H1 (cell line): ENCODE data around the gene TTC28. TPM values are rescaled to one million over a fixed set of nuclear protein-coding genes. Genes with fewer than 3 reads are reported as not detected.

Source experiments
- BACH1 ChIP-seq: IDR thresholded peaks from 2 replicates; pipeline ENCODE4 v1.6.1; 2012; ENCODE audit warnings: low read length, improper control_type of control experiment
- CREB1 ChIP-seq: IDR thresholded peaks from 2 replicates; pipeline ENCODE4 v1.6.1; 2012; ENCODE audit warnings: inconsistent platforms
- GTF2F1 ChIP-seq: IDR thresholded peaks from 2 replicates; pipeline ENCODE4 v1.6.1; 2012; ENCODE audit warnings: low read depth, low read length, improper control_type of control experiment, borderline replicate concordance
- POU5F1 ChIP-seq: IDR thresholded peaks from 2 replicates; pipeline ENCODE4 v1.6.1; 2011; ENCODE audit warnings: low read depth, mild to moderate bottlenecking, low read length, moderate library complexity
- RXRA ChIP-seq: IDR thresholded peaks from 2 replicates; pipeline ENCODE4 v1.6.1; 2011; ENCODE audit warnings: low read depth, mild to moderate bottlenecking, low read length, moderate library complexity; ENCODE audit not compliant: insufficient read depth
- SRF ChIP-seq: IDR thresholded peaks from 2 replicates; pipeline ENCODE4 v1.6.1; 2011; ENCODE audit warnings: mild to moderate bottlenecking, low read depth, low read length, moderate library complexity
- polyA plus RNA-seq, 7 experiments: library from polyadenylated mRNA; depleted of rRNA in 3 of 7; stranded (reverse) in 5 of 7; unstranded in 2 of 7; fragments of >200 nt in 5 of 7; fragments of 200-250 nt in 2 of 7; gene quantifications; 1 replicate in 5 of 7; 2 replicates in 1 of 7; 4 replicates in 1 of 7; pipeline versions ENCODE4 v1.2.1 to v1.2.3, GENCODE V29; 2011 to 2013; ENCODE audit warnings: missing spikeins in 2 of 7, mixed read lengths in 2 of 7
- total RNA-seq: library from RNA; stranded (reverse); fragmentation: NEBNext Ultra II Directional; extraction: Animal tissue kit (Norgen Biotek cat#: 25700); gene quantifications from 2 replicates; pipeline ENCODE4 v1.2.1, GENCODE V29; 2021

The TTC28 gene
- total and polyA plus RNA-seq, 2 of the 8 experiments (the other 6 are each of a cell fraction or from before 2014, with no cell fraction given): 2.6 to 12.6 TPM

- TF ChIP-seq SRF: no peak
- TF ChIP-seq BACH1: no peak
- no peak for TF ChIP-seq POU5F1
- no peak for TF ChIP-seq GTF2F1
- no peak for TF ChIP-seq RXRA
- TF ChIP-seq CREB1: no peak
These were observed 229.5 kb downstream of the TTC28 start (continued) for GRCh38 chr22:28450109-28450508.
